OCI-LY3 (cell line): ENCODE measurements around the gene FMNL1.

ENCODE experiments used
- H2AFZ ChIP-seq: fragments of 200-600, 300-600 bp; shearing (Covaris generic); 2 replicates; pipeline ENCODE4 v1.6.0; 2014; ENCODE audit warnings: antibody characterized with exemption, low read depth, low read length
- H3K27ac ChIP-seq: fragments of 200-600, 300-600 bp; sonication (generic); 2 replicates; pipeline ENCODE4 v1.5.1; 2014; ENCODE audit warnings: mild to moderate bottlenecking, low read length, moderate library complexity, mixed read lengths
- H3K27me3 ChIP-seq: fragments of 200-600, 300-600 bp; sonication (generic); 2 replicates; pipeline ENCODE4 v1.6.1; 2014; ENCODE audit warnings: low read depth, low read length, mixed read lengths
- H3K36me3 ChIP-seq: fragments of 200-600, 300-600 bp; sonication (generic); replicated peaks from 2 replicates; pipeline ENCODE3; 2014; ENCODE audit warnings: low read depth, low read length, mixed read lengths
- H3K4me1 ChIP-seq: fragments of 300-600, 200-600 bp; sonication (generic); 2 replicates; pipeline ENCODE4 v1.6.1; 2014; ENCODE audit warnings: low read length, mixed read lengths
- H3K4me2 ChIP-seq: fragments of 200-600, 300-600 bp; sonication (generic); 2 replicates; pipeline ENCODE4 v1.6.1; 2014; ENCODE audit warnings: low read length, mixed read lengths
- H3K4me3 ChIP-seq: fragments of 300-600, 200-600 bp; sonication (generic); 2 replicates; pipeline ENCODE4 v1.5.1; 2014; ENCODE audit warnings: antibody characterized with exemption, mild to moderate bottlenecking, low read length, moderate library complexity
- H3K79me2 ChIP-seq: fragments of 300-600, 200-600 bp; shearing (Covaris generic); 2 replicates; pipeline ENCODE4 v1.6.1; 2014; ENCODE audit warnings: mild to moderate bottlenecking, low read length, mixed read lengths
- H3K9ac ChIP-seq: fragments of 300-600, 200-600 bp; shearing (Covaris generic); 2 replicates; pipeline ENCODE4 v1.6.0; 2014; ENCODE audit warnings: mild to moderate bottlenecking, low read length, moderate library complexity
- H3K9me3 ChIP-seq: fragments of 200-600, 300-600 bp; shearing (Covaris generic); 2 replicates; pipeline ENCODE4 v1.6.1; 2014; ENCODE audit warnings: low read length, mixed read lengths; ENCODE audit not compliant: insufficient read depth
- H4K20me1 ChIP-seq: fragments of 200-600, 300-600 bp; sonication (generic); 2 replicates; pipeline ENCODE4 v1.6.1; 2016; ENCODE audit warnings: low read length, mixed read lengths; ENCODE audit not compliant: insufficient read depth
- CTCF ChIP-seq: fragments of 200-600, 300-600 bp; sonication (generic); IDR thresholded peaks from 2 replicates; pipeline ENCODE4 v1.5.1; 2014; ENCODE audit warnings: antibody characterized with exemption, low read length, low read depth
- EZH2phosphoT487 ChIP-seq: fragments of 200-600 bp; shearing (Covaris generic); IDR thresholded peaks from 2 replicates; pipeline ENCODE4 v1.6.1; 2018; ENCODE audit warnings: antibody characterized with exemption, mixed run types, low read depth

FMNL1 gene

GRCh38 chr17:45190503-45191255 is 31.0 kb upstream of the FMNL1 start:
- no peak overlapping the region for H3K4me3 ChIP-seq
- no peaks in the 10 kb centered on the region for H3K27me3 ChIP-seq
- H3K36me3 ChIP-seq = peaks cover 4% of the 10 kb centered on the region
- no peaks in the 10 kb centered on the region for H3K79me2 ChIP-seq
- H4K20me1 ChIP-seq = no peaks in the 10 kb centered on the region
- H3K9me3 ChIP-seq = no peaks in the 10 kb centered on the region
- no peak overlapping the region for H2AFZ ChIP-seq
- no peak overlapping the region for H3K4me2 ChIP-seq
- H3K9ac ChIP-seq = no peak overlapping the region
- no peak overlapping the region for H3K27ac ChIP-seq
- no peak for TF ChIP-seq CTCF
- TF ChIP-seq EZH2phosphoT487 = no peak
- H3K4me1 ChIP-seq = no peaks in the 10 kb centered on the region

- H4K20me1 ChIP-seq = no peaks in the 10 kb centered on the region
- H3K36me3 ChIP-seq = peaks cover 4% of the 10 kb centered on the region
- H3K4me2 ChIP-seq = no peak overlapping the region
- H3K9me3 ChIP-seq = no peaks in the 10 kb centered on the region
- no peak overlapping the region for H3K9ac ChIP-seq
- no peaks in the 10 kb centered on the region for H3K27me3 ChIP-seq
- no peak overlapping the region for H3K4me3 ChIP-seq
- peaks cover 3% of the 10 kb centered on the region; the same call in 1 of the 2 replicates for H3K4me1 ChIP-seq
- H3K27ac ChIP-seq = no peak overlapping the region
- TF ChIP-seq CTCF = no peak
- no peak for TF ChIP-seq EZH2phosphoT487
- H2AFZ ChIP-seq = no peak overlapping the region
- no peaks in the 10 kb centered on the region for H3K79me2 ChIP-seq
Observed at GRCh38 chr17:45195424-45195823, 26.3 kb upstream of the FMNL1 start.

DNA sequence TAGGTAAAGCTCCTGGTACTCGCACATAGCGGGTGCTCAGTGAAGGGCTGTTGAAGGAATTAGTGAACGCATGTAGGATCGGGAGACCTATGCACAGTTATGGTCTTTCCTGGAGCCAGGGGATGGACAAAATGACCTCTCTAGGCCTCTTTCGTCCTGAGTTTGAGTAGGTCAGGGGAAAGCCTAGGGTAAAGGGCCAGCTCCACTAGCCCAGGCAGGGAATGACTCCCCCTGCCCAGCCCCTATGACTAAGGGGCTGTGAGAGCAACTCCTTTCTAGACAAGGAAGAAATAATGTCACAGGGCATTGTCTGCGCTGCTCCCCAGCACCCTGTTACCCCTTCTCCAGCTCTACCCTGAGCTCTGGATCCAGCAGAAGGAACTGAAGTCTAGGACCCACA is 24.6 kb upstream of the FMNL1 start:
- H3K9ac ChIP-seq = no peak overlapping the region
- H2AFZ ChIP-seq = no peak overlapping the region
- no peaks in the 10 kb centered on the region for H3K79me2 ChIP-seq
- peaks cover 4% of the 10 kb centered on the region for H3K36me3 ChIP-seq
- H3K27ac ChIP-seq = no peak overlapping the region
- no peaks in the 10 kb centered on the region for H3K27me3 ChIP-seq
- H4K20me1 ChIP-seq = no peaks in the 10 kb centered on the region
- no peak overlapping the region for H3K4me3 ChIP-seq
- no peak overlapping the region for H3K4me2 ChIP-seq
- H3K4me1 ChIP-seq = peaks cover 3% of the 10 kb centered on the region; the same call in 1 of the 2 replicates
- H3K9me3 ChIP-seq = no peaks in the 10 kb centered on the region
- TF ChIP-seq CTCF = no peak
- no peak for TF ChIP-seq EZH2phosphoT487

GRCh38 chr17:45197555-45198334 is 23.9 kb upstream of the FMNL1 start:
- Histone ChIP-seq H3K4me3 (peak overlapping the region; percentile 49; the same call in 1 of the 2 replicates), H3K27ac (no peak overlapping the region), H3K9me3 (no peaks in the 10 kb centered on the region), H3K36me3 (peaks cover 4% of the 10 kb centered on the region), H3K4me1 (peaks cover 3% of the 10 kb centered on the region; the same call in 1 of the 2 replicates), H3K9ac (peak overlapping the region; percentile 46), H3K4me2 (peak overlapping the region; percentile 70), H4K20me1 (no peaks in the 10 kb centered on the region), H2AFZ (no peak overlapping the region; the same call in 1 of the 2 replicates), H3K79me2 (no peaks in the 10 kb centered on the region), H3K27me3 (no peaks in the 10 kb centered on the region)
- peak; percentile 93 for TF ChIP-seq CTCF
- no peak for TF ChIP-seq EZH2phosphoT487
